WTC11 (cell line): ENCODE data around the gene SNX6. TPM values are rescaled to one million over a fixed set of nuclear protein-coding genes. Genes with fewer than 3 reads are reported as not detected.
"Not testable (repeated sequence)": the region's sequence is repeated elsewhere in the genome, so short reads cannot be mapped to it uniquely, and the experiment has no call there.

Experiments used
- ATAC-seq: fragments of 200-7000 bp; cut with Tn5 transposase; 2 replicates; pipeline ENCODE4 v1.10.0; 2021; ENCODE audit warnings: mild to moderate bottlenecking, moderate library complexity
- CTCF ChIA-PET: fragments of 300-600 bp; sonication (Branson Sonifier 250); formaldehyde crosslinking; loops from one replicate; lab custom pipeline; 2021; ENCODE audit warnings: antibody characterized with exemption; lab: Charles Lee
- POLR2A ChIA-PET: fragments of 350-600 bp; sonication (Branson Sonifier 250); formaldehyde crosslinking; loops from one replicate; lab custom pipeline; 2021; ENCODE audit warnings: antibody characterized with exemption; lab: Charles Lee
- DNase-seq: peaks from one replicate; pipeline ENCODE4 v3.0.0; 2021; ENCODE audit warnings: low spot score
- H3K27ac Mint-ChIP-seq: 2 replicates; pipeline ENCODE4 v1.8.0; 2021; ENCODE audit warnings: mixed read lengths
- H3K27me3 Mint-ChIP-seq: 2 replicates; pipeline ENCODE4 v1.8.0; 2021; ENCODE audit warnings: low read depth, mild to moderate bottlenecking, moderate library complexity, mixed read lengths
- H3K36me3 Mint-ChIP-seq: 2 replicates; pipeline ENCODE4 v1.8.0; 2021; ENCODE audit warnings: mixed read lengths
- H3K4me1 Mint-ChIP-seq: 2 replicates; pipeline ENCODE4 v1.8.0; 2022; ENCODE audit warnings: mixed read lengths
- H3K4me3 Mint-ChIP-seq: 2 replicates; pipeline ENCODE4 v1.8.0; 2021; ENCODE audit warnings: mild to moderate bottlenecking, moderate library complexity, mixed read lengths
- H3K9me3 Mint-ChIP-seq: 2 replicates; pipeline ENCODE4 v1.8.0; 2021; ENCODE audit warnings: mixed read lengths
- ETV6 ChIP-seq: sonication (generic); formaldehyde crosslinking; IDR thresholded peaks from 2 replicates; pipeline ENCODE4 v1.8.1; 2022; ENCODE audit warnings: mild to moderate bottlenecking, missing genetic modification reagents
- KAT7 ChIP-seq: sonication (generic); formaldehyde crosslinking; IDR thresholded peaks from 2 replicates; pipeline ENCODE4 v1.8.1; 2023; ENCODE audit warnings: missing genetic modification reagents, mild to moderate bottlenecking, borderline replicate concordance
- NFYB ChIP-seq: sonication (generic); formaldehyde crosslinking; conservative IDR thresholded peaks from 2 replicates; pipeline ENCODE4 v1.8.0; 2022; ENCODE audit warnings: low read depth, missing genetic modification reagents
- RORB ChIP-seq: fragments of 250-450 bp; sonication (Bioruptor Pico); IDR thresholded peaks from 2 replicates; pipeline ENCODE4 v1.9.0; 2021; ENCODE audit warnings: mild to moderate bottlenecking
- ZNF138 ChIP-seq: sonication (generic); formaldehyde crosslinking; conservative IDR thresholded peaks from 2 replicates; pipeline ENCODE4 v1.8.1; 2022; ENCODE audit warnings: mild to moderate bottlenecking, moderate library complexity, missing genetic modification reagents
- total RNA-seq: library from RNA; stranded (reverse); gene quantifications from 3 replicates; pipeline ENCODE4 v1.2.3, GENCODE V29; 2021
- TF ChIP-seq, protein P1 (sequence below): sonication (generic); formaldehyde crosslinking; IDR thresholded peaks from 2 replicates; pipeline ENCODE4 v1.8.1; 2022; ENCODE audit warnings: low read depth, mild to moderate bottlenecking, moderate library complexity, missing genetic modification reagents, borderline replicate concordance
- TF ChIP-seq, protein P2 (sequence below): sonication (generic); formaldehyde crosslinking; IDR thresholded peaks from 2 replicates; pipeline ENCODE4 v1.8.0; 2022; ENCODE audit warnings: mild to moderate bottlenecking, missing genetic modification reagents
- TF ChIP-seq, protein P3 (sequence below): sonication (generic); formaldehyde crosslinking; IDR thresholded peaks from 2 replicates; pipeline ENCODE4 v1.8.0; 2022; ENCODE audit warnings: mild to moderate bottlenecking, missing genetic modification reagents
- TF ChIP-seq, protein P4 (sequence below): fragments of 200-600 bp; IDR thresholded peaks from 2 replicates; pipeline ENCODE4 v1.8.0; 2022; ENCODE audit warnings: antibody characterized with exemption
- TF ChIP-seq, protein P5 (sequence below): fragments of 250-450 bp; sonication (Bioruptor Pico); IDR thresholded peaks from 2 replicates; pipeline ENCODE4 v1.9.0; 2021; ENCODE audit warnings: mild to moderate bottlenecking
- TF ChIP-seq, protein P6 (sequence below): sonication (generic); formaldehyde crosslinking; IDR thresholded peaks from 2 replicates; pipeline ENCODE4 v1.8.0; 2022; ENCODE audit warnings: missing genetic modification reagents

Gene SNX6
- total RNA-seq, 1 experiment from 2014 or later = 51.3 TPM

DNA sequence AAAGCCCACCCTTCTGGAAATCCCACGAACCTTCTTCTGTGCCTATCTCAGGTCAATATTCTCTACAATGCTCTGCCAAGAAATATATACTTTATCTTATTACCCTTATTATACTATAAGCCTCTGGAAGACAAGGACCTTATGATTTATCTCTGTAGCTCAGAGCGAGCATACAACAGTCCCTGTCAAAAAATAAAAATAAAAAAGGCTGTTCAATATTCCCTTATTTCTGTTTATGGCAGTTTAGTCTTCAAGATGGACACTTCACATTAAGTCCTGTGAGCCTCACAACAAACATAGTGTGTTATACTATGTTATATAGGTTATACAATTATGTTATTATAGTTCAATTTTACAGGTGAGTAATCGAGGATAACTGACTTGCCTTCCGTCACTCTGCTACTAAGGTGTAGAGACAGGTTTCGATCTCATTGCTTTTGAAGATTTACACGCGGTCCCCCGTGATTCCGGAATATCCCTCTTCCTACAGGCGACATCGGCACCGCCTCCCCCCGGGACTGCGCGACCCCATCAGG, 91.0 kb downstream of the SNX6 start (continued):
- TF ChIP-seq, protein P1, sequence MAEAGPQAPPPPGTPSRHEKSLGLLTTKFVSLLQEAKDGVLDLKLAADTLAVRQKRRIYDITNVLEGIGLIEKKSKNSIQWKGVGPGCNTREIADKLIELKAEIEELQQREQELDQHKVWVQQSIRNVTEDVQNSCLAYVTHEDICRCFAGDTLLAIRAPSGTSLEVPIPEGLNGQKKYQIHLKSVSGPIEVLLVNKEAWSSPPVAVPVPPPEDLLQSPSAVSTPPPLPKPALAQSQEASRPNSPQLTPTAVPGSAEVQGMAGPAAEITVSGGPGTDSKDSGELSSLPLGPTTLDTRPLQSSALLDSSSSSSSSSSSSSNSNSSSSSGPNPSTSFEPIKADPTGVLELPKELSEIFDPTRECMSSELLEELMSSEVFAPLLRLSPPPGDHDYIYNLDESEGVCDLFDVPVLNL (CRISPR knock-in tag) = no peak
- TF ChIP-seq ETV6 (CRISPR knock-in tag) (no peak), RORB (CRISPR knock-in tag) (no peak), KAT7 (no peak)
- TF ChIP-seq, protein P2, sequence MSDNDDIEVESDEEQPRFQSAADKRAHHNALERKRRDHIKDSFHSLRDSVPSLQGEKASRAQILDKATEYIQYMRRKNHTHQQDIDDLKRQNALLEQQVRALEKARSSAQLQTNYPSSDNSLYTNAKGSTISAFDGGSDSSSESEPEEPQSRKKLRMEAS (CRISPR knock-in tag) = no peak
- TF ChIP-seq, protein P3, sequence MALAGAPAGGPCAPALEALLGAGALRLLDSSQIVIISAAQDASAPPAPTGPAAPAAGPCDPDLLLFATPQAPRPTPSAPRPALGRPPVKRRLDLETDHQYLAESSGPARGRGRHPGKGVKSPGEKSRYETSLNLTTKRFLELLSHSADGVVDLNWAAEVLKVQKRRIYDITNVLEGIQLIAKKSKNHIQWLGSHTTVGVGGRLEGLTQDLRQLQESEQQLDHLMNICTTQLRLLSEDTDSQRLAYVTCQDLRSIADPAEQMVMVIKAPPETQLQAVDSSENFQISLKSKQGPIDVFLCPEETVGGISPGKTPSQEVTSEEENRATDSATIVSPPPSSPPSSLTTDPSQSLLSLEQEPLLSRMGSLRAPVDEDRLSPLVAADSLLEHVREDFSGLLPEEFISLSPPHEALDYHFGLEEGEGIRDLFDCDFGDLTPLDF (CRISPR knock-in tag) = no peak
- TF ChIP-seq, protein P4, sequence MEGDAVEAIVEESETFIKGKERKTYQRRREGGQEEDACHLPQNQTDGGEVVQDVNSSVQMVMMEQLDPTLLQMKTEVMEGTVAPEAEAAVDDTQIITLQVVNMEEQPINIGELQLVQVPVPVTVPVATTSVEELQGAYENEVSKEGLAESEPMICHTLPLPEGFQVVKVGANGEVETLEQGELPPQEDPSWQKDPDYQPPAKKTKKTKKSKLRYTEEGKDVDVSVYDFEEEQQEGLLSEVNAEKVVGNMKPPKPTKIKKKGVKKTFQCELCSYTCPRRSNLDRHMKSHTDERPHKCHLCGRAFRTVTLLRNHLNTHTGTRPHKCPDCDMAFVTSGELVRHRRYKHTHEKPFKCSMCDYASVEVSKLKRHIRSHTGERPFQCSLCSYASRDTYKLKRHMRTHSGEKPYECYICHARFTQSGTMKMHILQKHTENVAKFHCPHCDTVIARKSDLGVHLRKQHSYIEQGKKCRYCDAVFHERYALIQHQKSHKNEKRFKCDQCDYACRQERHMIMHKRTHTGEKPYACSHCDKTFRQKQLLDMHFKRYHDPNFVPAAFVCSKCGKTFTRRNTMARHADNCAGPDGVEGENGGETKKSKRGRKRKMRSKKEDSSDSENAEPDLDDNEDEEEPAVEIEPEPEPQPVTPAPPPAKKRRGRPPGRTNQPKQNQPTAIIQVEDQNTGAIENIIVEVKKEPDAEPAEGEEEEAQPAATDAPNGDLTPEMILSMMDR = no peak

DNA sequence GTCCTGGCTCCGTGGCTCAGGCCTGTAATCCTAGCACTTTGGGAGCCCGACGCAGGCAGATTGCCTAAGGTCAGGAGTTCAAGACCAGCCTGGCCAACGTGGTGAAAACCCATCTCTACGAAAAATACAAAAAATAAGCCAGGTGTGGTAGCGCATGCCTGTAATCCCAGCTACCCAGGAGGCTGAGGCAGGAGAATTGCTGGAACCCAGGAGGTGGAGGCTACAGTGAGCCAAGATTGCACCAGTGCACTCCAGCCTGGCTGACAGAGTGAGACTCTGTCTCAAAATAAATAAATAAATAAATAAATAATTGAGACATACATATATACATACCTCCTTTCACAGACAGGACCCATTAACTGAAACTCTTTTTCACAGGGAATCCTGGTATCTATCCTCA, 91.9 kb downstream of the SNX6 start:
- H3K9me3 Mint-ChIP-seq, DNase-seq, ATAC-seq, H3K27ac Mint-ChIP-seq, H3K27me3 Mint-ChIP-seq, POLR2A ChIA-PET: not testable (repeated sequence)
- CTCF ChIA-PET = interaction anchor here (0.5 kb wide), 1 partner anchor 1510 kb away, joined by 6 read pairs; no protein-coding TSS in a partner anchor
- Mint-ChIP-seq H3K36me3 (peaks cover 17% of the 10 kb centered on the region), H3K4me1 (peaks cover 11% of the 10 kb centered on the region), H3K4me3 (peak overlapping the region; percentile 100)

DNA sequence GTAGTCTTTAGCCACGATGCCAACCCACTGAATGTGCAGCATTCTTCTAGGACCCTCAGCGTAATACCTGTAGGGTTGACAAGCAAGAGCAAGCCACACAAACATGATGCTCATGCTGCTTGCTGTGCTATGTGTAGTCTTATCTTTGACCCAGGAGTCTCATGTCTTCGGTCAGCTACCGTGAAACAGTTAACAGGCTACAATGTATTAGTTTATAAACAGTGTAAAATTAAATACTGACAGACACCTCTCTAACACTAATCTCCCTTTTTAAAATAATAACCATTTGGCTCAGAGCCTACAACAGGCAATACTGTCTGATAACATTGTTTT, 92.3 kb downstream of the SNX6 start:
- DNase-seq (no peak), ATAC-seq (no peak)
- TF ChIP-seq ZNF138 = no peak
- TF ChIP-seq, protein P5, sequence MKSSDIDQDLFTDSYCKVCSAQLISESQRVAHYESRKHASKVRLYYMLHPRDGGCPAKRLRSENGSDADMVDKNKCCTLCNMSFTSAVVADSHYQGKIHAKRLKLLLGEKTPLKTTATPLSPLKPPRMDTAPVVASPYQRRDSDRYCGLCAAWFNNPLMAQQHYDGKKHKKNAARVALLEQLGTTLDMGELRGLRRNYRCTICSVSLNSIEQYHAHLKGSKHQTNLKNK (CRISPR knock-in tag) = no peak
- TF ChIP-seq, protein P6, sequence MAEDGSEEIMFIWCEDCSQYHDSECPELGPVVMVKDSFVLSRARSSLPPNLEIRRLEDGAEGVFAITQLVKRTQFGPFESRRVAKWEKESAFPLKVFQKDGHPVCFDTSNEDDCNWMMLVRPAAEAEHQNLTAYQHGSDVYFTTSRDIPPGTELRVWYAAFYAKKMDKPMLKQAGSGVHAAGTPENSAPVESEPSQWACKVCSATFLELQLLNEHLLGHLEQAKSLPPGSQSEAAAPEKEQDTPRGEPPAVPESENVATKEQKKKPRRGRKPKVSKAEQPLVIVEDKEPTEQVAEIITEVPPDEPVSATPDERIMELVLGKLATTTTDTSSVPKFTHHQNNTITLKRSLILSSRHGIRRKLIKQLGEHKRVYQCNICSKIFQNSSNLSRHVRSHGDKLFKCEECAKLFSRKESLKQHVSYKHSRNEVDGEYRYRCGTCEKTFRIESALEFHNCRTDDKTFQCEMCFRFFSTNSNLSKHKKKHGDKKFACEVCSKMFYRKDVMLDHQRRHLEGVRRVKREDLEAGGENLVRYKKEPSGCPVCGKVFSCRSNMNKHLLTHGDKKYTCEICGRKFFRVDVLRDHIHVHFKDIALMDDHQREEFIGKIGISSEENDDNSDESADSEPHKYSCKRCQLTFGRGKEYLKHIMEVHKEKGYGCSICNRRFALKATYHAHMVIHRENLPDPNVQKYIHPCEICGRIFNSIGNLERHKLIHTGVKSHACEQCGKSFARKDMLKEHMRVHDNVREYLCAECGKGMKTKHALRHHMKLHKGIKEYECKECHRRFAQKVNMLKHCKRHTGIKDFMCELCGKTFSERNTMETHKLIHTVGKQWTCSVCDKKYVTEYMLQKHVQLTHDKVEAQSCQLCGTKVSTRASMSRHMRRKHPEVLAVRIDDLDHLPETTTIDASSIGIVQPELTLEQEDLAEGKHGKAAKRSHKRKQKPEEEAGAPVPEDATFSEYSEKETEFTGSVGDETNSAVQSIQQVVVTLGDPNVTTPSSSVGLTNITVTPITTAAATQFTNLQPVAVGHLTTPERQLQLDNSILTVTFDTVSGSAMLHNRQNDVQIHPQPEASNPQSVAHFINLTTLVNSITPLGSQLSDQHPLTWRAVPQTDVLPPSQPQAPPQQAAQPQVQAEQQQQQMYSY = no peak
- TF ChIP-seq NFYB = no peak
- Mint-ChIP-seq H3K27ac (peak overlapping the region; percentile 27; the same call in 1 of the 2 replicates), H3K27me3 (no peaks in the 10 kb centered on the region), H3K36me3 (peaks cover 19% of the 10 kb centered on the region), H3K9me3 (no peaks in the 10 kb centered on the region), H3K4me1 (peaks cover 11% of the 10 kb centered on the region), H3K4me3 (no peak overlapping the region; the same call in 1 of the 2 replicates)
- ChIA-PET CTCF (interaction anchor here (0.5 kb wide), 1 partner anchor 1510 kb away, joined by 6 read pairs; no protein-coding TSS in a partner anchor), POLR2A (no interaction called here)
